Glutamatergic neuron (in vitro differentiated cells): ENCODE data around the gene ELAVL3. TPM values are rescaled to one million over a fixed set of nuclear protein-coding genes. Genes with fewer than 3 reads are reported as not detected.

Experiments used
- DNase-seq: peaks from one replicate; pipeline ENCODE4 v3.0.0; 2022
- H3K27ac Mint-ChIP-seq: one replicate; pipeline ENCODE4 v1.8.0; 2020; ENCODE audit warnings: mild to moderate bottlenecking, mixed read lengths, inconsistent platforms; ENCODE audit not compliant: unreplicated experiment
- H3K27me3 Mint-ChIP-seq: one replicate; pipeline ENCODE4 v1.8.0; 2020; ENCODE audit warnings: mild to moderate bottlenecking, moderate library complexity, mixed read lengths, inconsistent platforms; ENCODE audit not compliant: unreplicated experiment
- H3K36me3 Mint-ChIP-seq: one replicate; pipeline ENCODE4 v1.8.0; 2020; ENCODE audit warnings: mild to moderate bottlenecking, mixed read lengths, inconsistent platforms; ENCODE audit not compliant: unreplicated experiment
- H3K4me1 Mint-ChIP-seq: one replicate; pipeline ENCODE4 v1.8.0; 2020; ENCODE audit warnings: mild to moderate bottlenecking, low read depth, mixed read lengths, inconsistent platforms; ENCODE audit not compliant: unreplicated experiment
- H3K4me3 Mint-ChIP-seq: one replicate; pipeline ENCODE4 v1.8.0; 2020; ENCODE audit warnings: mild to moderate bottlenecking, mixed read lengths, inconsistent platforms; ENCODE audit not compliant: unreplicated experiment
- H3K9me3 Mint-ChIP-seq: one replicate; pipeline ENCODE4 v1.8.0; 2020; ENCODE audit warnings: mild to moderate bottlenecking, moderate library complexity, mixed read lengths, inconsistent platforms; ENCODE audit not compliant: unreplicated experiment
- CTCF ChIP-seq: fragments of 200-600 bp; sonication (generic); IDR thresholded peaks from one replicate; pipeline ENCODE4 v1.5.0; 2021; ENCODE audit not compliant: partially characterized antibody, unreplicated experiment
- total RNA-seq: library from RNA; stranded (reverse); fragmentation: NEBNext Ultra II Directional; extraction: Animal tissue kit (Norgen Biotek cat#: 25700); gene quantifications from one replicate; pipeline ENCODE4 v1.2.1, GENCODE V29; 2021; ENCODE audit not compliant: unreplicated experiment

The ELAVL3 gene
- total RNA-seq, 1 donor from 2014 or later = 633 TPM

GRCh38 chr19:11505504-11506100, 24.8 kb upstream of the ELAVL3 start, which contains the start of gene ZNF653:
Gene ZNF653 (minus strand): TSS chr19:11505839. CDS start chr19:11505786, 53 bp downstream.
- Mint-ChIP-seq H3K4me3 (peak within 1 kb of the TSS; percentile 88), H3K36me3 (no peaks in the 10 kb centered on the region), H3K27me3 (peaks cover 11% of the 10 kb centered on the region), H3K27ac (peak within 1 kb of the TSS; percentile 75), H3K4me1 (peaks cover 5% of the 10 kb centered on the region), H3K9me3 (peaks cover 10% of the 10 kb centered on the region)
- TF ChIP-seq CTCF = no peak
- peak; percentile 94 for DNase-seq

- Mint-ChIP-seq H3K36me3 (no peaks in the 10 kb centered on the region), H3K27ac (peak overlapping the region; percentile 52), H3K27me3 (peaks cover 11% of the 10 kb centered on the region), H3K4me1 (peaks cover 5% of the 10 kb centered on the region), H3K9me3 (peaks cover 10% of the 10 kb centered on the region), H3K4me3 (peak overlapping the region; percentile 88)
- peak; percentile 96 for DNase-seq
- no peak for TF ChIP-seq CTCF
These were observed 24.2 kb upstream of the ELAVL3 start for GRCh38 chr19:11505032-11505503.

GRCh38 chr19:11504502-11505031, 23.7 kb upstream of the ELAVL3 start:
- H3K9me3 Mint-ChIP-seq = peaks cover 10% of the 10 kb centered on the region
- no peaks in the 10 kb centered on the region for H3K36me3 Mint-ChIP-seq
- no peak for DNase-seq
- H3K4me3 Mint-ChIP-seq = peak overlapping the region; percentile 88
- peaks cover 5% of the 10 kb centered on the region for H3K4me1 Mint-ChIP-seq
- H3K27ac Mint-ChIP-seq = peak overlapping the region; percentile 52
- no peak for TF ChIP-seq CTCF
- H3K27me3 Mint-ChIP-seq = peaks cover 11% of the 10 kb centered on the region

- peaks cover 5% of the 10 kb centered on the region for H3K4me1 Mint-ChIP-seq
- no peak overlapping the region for H3K27ac Mint-ChIP-seq
- peaks cover 4% of the 10 kb centered on the region for H3K9me3 Mint-ChIP-seq
- no peak for TF ChIP-seq CTCF
- H3K27me3 Mint-ChIP-seq = peaks cover 7% of the 10 kb centered on the region
- H3K4me3 Mint-ChIP-seq = no peak overlapping the region
- DNase-seq = no peak
- no peaks in the 10 kb centered on the region for H3K36me3 Mint-ChIP-seq
These were observed 19.1 kb upstream of the ELAVL3 start for GRCh38 chr19:11499890-11500420.

GRCh38 chr19:11499220-11499726, 18.4 kb upstream of the ELAVL3 start:
- Mint-ChIP-seq H3K27ac (no peak overlapping the region), H3K4me1 (no peaks in the 10 kb centered on the region), H3K36me3 (no peaks in the 10 kb centered on the region), H3K9me3 (no peaks in the 10 kb centered on the region), H3K4me3 (no peak overlapping the region), H3K27me3 (peaks cover 4% of the 10 kb centered on the region)
- DNase-seq = no peak
- TF ChIP-seq CTCF = no peak
